HCT116 (cell line): ENCODE results near the gene ZFHX3.

Experiments used
- ATF3 ChIP-seq: IDR thresholded peaks from 2 replicates; pipeline ENCODE4 v1.6.1; 2012
- CEBPB ChIP-seq: IDR thresholded peaks from 2 replicates; pipeline ENCODE4 v1.6.1; 2012; ENCODE audit warnings: low read depth
- CTCF ChIP-seq, 3 experiments: fragments of 200-600 bp in 1 of 3; sonication (generic) in 1 of 3; IDR thresholded peaks in 2 of 3; conservative IDR thresholded peaks in 1 of 3; 2 replicates each; pipeline ENCODE4 v1.5.1; 2012 to 2017; ENCODE audit warnings: low read depth in 2 of 3, low read length in 2 of 3, antibody characterized with exemption in 1 of 3, borderline replicate concordance in 1 of 3, control low read depth in 1 of 3, mild to moderate bottlenecking in 1 of 3, mixed read lengths in 1 of 3, mixed run types in 1 of 3, moderate library complexity in 1 of 3; ENCODE audit not compliant: insufficient read depth in 1 of 3
- EZH2 ChIP-seq: fragments of 200-600 bp; sonication (generic); IDR thresholded peaks from 2 replicates; pipeline ENCODE4 v1.6.1; 2017; ENCODE audit warnings: antibody characterized with exemption, mixed run types
- EZH2phosphoT487 ChIP-seq: fragments of 200-600 bp; IDR thresholded peaks from 2 replicates; pipeline ENCODE4 v1.6.1; 2018; ENCODE audit warnings: antibody characterized with exemption, borderline replicate concordance
- FOSL1 ChIP-seq: IDR thresholded peaks from 2 replicates; pipeline ENCODE4 v1.6.1; 2012; ENCODE audit warnings: low read depth
- JUND ChIP-seq: IDR thresholded peaks from 2 replicates; pipeline ENCODE4 v1.6.1; 2012
- POLR2A ChIP-seq: IDR thresholded peaks from 2 replicates; pipeline ENCODE4 v1.7.0; 2011; ENCODE audit warnings: borderline replicate concordance; ENCODE audit not compliant: insufficient read depth, insufficient read length; ENCODE audit errors: extremely low read depth
- POLR2AphosphoS5 ChIP-seq: IDR thresholded peaks from 2 replicates; pipeline ENCODE4 v1.6.1; 2011; ENCODE audit warnings: mild to moderate bottlenecking, low read depth, low read length, moderate library complexity
- TCF7L2 ChIP-seq: IDR thresholded peaks from 2 replicates; pipeline ENCODE4 v1.7.0; 2011; ENCODE audit warnings: borderline replicate concordance, inconsistent platforms; ENCODE audit not compliant: insufficient read depth, insufficient read length; ENCODE audit errors: extremely low read depth
- ZBTB33 ChIP-seq: IDR thresholded peaks from 2 replicates; pipeline ENCODE4 v1.6.1; 2011; ENCODE audit warnings: mild to moderate bottlenecking, low read length, moderate library complexity; ENCODE audit not compliant: insufficient replicate concordance; ENCODE audit errors: extremely low read depth
- TF ChIP-seq, protein P1 (sequence below): IDR thresholded peaks from 2 replicates; pipeline ENCODE4 v1.6.1; 2012; ENCODE audit warnings: low read depth

GRCh38 chr16:72740347-72740746 lies 307.6 kb downstream of the ZFHX3 start:
- TF ChIP-seq JUND (no peak), CTCF (IDR thresholded peaks at IDR 0.05 in 2 of 3, conservative IDR thresholded peaks at IDR 0.05 in 1 of 3; ENCODE audit: borderline replicate concordance in 1 of 3, insufficient read depth in 1 of 3, low read depth in 2 of 3, low read length in 2 of 3) (no peak), EZH2phosphoT487 (no peak), TCF7L2 (no peak), POLR2AphosphoS5 (no peak), CEBPB (no peak), POLR2A (no peak), ATF3 (no peak), EZH2 (no peak), FOSL1 (no peak), ZBTB33 (no peak)
- TF ChIP-seq, protein P1, sequence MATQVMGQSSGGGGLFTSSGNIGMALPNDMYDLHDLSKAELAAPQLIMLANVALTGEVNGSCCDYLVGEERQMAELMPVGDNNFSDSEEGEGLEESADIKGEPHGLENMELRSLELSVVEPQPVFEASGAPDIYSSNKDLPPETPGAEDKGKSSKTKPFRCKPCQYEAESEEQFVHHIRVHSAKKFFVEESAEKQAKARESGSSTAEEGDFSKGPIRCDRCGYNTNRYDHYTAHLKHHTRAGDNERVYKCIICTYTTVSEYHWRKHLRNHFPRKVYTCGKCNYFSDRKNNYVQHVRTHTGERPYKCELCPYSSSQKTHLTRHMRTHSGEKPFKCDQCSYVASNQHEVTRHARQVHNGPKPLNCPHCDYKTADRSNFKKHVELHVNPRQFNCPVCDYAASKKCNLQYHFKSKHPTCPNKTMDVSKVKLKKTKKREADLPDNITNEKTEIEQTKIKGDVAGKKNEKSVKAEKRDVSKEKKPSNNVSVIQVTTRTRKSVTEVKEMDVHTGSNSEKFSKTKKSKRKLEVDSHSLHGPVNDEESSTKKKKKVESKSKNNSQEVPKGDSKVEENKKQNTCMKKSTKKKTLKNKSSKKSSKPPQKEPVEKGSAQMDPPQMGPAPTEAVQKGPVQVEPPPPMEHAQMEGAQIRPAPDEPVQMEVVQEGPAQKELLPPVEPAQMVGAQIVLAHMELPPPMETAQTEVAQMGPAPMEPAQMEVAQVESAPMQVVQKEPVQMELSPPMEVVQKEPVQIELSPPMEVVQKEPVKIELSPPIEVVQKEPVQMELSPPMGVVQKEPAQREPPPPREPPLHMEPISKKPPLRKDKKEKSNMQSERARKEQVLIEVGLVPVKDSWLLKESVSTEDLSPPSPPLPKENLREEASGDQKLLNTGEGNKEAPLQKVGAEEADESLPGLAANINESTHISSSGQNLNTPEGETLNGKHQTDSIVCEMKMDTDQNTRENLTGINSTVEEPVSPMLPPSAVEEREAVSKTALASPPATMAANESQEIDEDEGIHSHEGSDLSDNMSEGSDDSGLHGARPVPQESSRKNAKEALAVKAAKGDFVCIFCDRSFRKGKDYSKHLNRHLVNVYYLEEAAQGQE = no peak
